Astrocyte of the spinal cord (primary cell): ENCODE data around the gene NEFH.

Experiments
- DNase-seq: peaks from one replicate; pipeline ENCODE4 v3.0.0; 2011; ENCODE audit warnings: low read depth, low spot score
- H3K4me3 ChIP-seq: 2 replicates; pipeline ENCODE4 v1.5.1; 2011; ENCODE audit warnings: low read depth, mild to moderate bottlenecking, low read length, moderate library complexity
- CTCF ChIP-seq: IDR thresholded peaks from 2 replicates; pipeline ENCODE4 v1.5.1; 2012; ENCODE audit warnings: low read depth, mild to moderate bottlenecking, low read length, inconsistent platforms
- in situ Hi-C: cut with HindIII; loops from 2 replicates; pipeline ENCODE4 v1.10.0; 2017; ENCODE audit warnings: low sequenced_read_pairs

NEFH gene

GRCh38 chr22:29442976-29443375 is 37.0 kb upstream of the NEFH start:
- no peak for DNase-seq
- in situ Hi-C loops = no loop called here
- H3K4me3 ChIP-seq = no peak overlapping the region
- no peak for TF ChIP-seq CTCF

DNA sequence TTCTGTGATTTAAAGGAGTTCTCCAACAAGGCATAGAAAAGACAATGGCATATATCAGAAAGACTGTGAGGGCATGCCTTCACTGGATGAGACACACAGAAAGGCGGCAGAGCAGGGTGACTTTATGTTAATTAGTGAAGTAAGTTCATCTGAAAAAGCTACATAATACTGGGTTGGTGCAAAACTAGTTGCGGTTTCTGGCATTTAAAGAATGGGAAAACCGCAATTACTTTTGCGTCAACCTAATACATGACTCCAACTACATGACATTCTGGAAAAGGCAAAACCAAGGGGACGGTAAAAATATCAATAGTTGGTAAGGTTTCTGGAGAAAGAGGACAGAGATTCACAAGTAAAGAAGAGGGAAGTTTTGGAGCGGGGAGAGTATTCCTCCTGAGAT is 36.6 kb upstream of the NEFH start:
- H3K4me3 ChIP-seq = no peak overlapping the region
- no peak for TF ChIP-seq CTCF
- DNase-seq = no peak

GRCh38 chr22:29443861-29444792 is 35.9 kb upstream of the NEFH start:
- in situ Hi-C loops = no loop called here
- no peak for TF ChIP-seq CTCF
- H3K4me3 ChIP-seq = no peak overlapping the region
- DNase-seq = no peak

More for the DNA sequence above, 36.6 kb upstream of the NEFH start:
- in situ Hi-C loops = no loop called here

GRCh38 chr22:29445508-29445907 is 34.5 kb upstream of the NEFH start:
- DNase-seq = no peak
- TF ChIP-seq CTCF = no peak
- no peak overlapping the region for H3K4me3 ChIP-seq
- in situ Hi-C loops = no loop called here

- DNase-seq = no peak
- in situ Hi-C loops = no loop called here
- H3K4me3 ChIP-seq = no peak overlapping the region
- no peak for TF ChIP-seq CTCF
Measured at GRCh38 chr22:29447906-29448305, 32.1 kb upstream of the NEFH start.

GRCh38 chr22:29449296-29449875 is 30.6 kb upstream of the NEFH start:
- DNase-seq = no peak
- H3K4me3 ChIP-seq = no peak overlapping the region
- in situ Hi-C loops = no loop called here
- TF ChIP-seq CTCF = no peak
